Breast epithelium (tissue), 4 donors: Measurements from ENCODE around the gene TAX1BP3. TPM values are rescaled to one million over a fixed set of nuclear protein-coding genes. Genes with fewer than 3 reads are reported as not detected.
A peak's percentile ranks its signal among the peaks of the same experiment; 100 is the strongest.
"Not testable (repeated sequence)": the region's sequence is repeated elsewhere in the genome, so short reads cannot be mapped to it uniquely, and the experiment has no call there.

ENCODE experiments used
- DNase-seq, 2 donors: peaks; one replicate each; pipeline ENCODE4 v3.0.0-alpha.2; 2019; ENCODE audit warnings: low spot score in 2 of 2
- H3K27ac ChIP-seq, 2 donors: fragments of 200-600 bp; sonication (generic) in 1 of 2; one replicate each; pipeline ENCODE4 v1.5.1; 2016 to 2019; ENCODE audit warnings: mild to moderate bottlenecking in 1 of 2
- H3K27me3 ChIP-seq, 2 donors: fragments of 200-600 bp; sonication (generic) in 1 of 2; one replicate each; pipeline versions ENCODE4 v1.5.1 to v1.6.0; 2017 to 2019; ENCODE audit warnings: control low read depth in 1 of 2, mild to moderate bottlenecking in 1 of 2
- H3K36me3 ChIP-seq: fragments of 200-600 bp; one replicate; pipeline ENCODE4 v1.5.1; 2019
- H3K4me1 ChIP-seq, 2 donors: fragments of 200-600 bp; sonication (generic); one replicate each; pipeline ENCODE4 v1.5.1; 2016 to 2019; ENCODE audit warnings: control low read depth in 1 of 2
- H3K4me3 ChIP-seq, 3 donors: fragments of 200-600 bp; sonication (generic); 1 replicate in 2 of 3; 2 replicates in 1 of 3; pipeline ENCODE4 v1.5.1; 2016 to 2019; ENCODE audit warnings: mild to moderate bottlenecking in 3 of 3, moderate library complexity in 2 of 3
- H3K9me3 ChIP-seq, 2 donors: fragments of 200-600 bp; sonication (generic) in 1 of 2; one replicate each; pipeline ENCODE4 v1.5.1; 2016 to 2019; ENCODE audit warnings: control low read depth in 1 of 2
- POLR2A ChIP-seq: fragments of 450-650 bp; IDR thresholded peaks from one replicate; pipeline ENCODE4 v1.6.1; 2016; ENCODE audit warnings: antibody characterized with exemption, mild to moderate bottlenecking, moderate library complexity
- POLR2AphosphoS5 ChIP-seq, 3 donors: sonication (generic); formaldehyde crosslinking; IDR thresholded peaks; one replicate each; pipeline ENCODE4 v1.6.1; 2017; ENCODE audit warnings: antibody characterized with exemption in 3 of 3
- intact Hi-C: fragments of 100-400 bp; cut with DNase I; formaldehyde crosslinking; loops from one replicate; pipeline ENCODE4 v1.15.1; 2023; ENCODE audit warnings: low total_unique reads
- total RNA-seq, 3 donors: library from RNA; depleted of rRNA; stranded (reverse); fragments of >200 nt; gene quantifications; one replicate each; pipeline ENCODE4 v1.1.0, GENCODE V29; 2016
- TF ChIP-seq, protein P1 (sequence below), 3 donors: fragments of 450-650 bp; IDR thresholded peaks; one replicate each; pipeline ENCODE4 v1.5.1; 2016 to 2017; ENCODE audit warnings: antibody characterized with exemption in 3 of 3, mild to moderate bottlenecking in 3 of 3, moderate library complexity in 3 of 3

TAX1BP3 gene
- 100 to 1,000 TPM in 2 of 3 donors, 10 to 100 TPM in 1; 79.6 to 134 (median 107) TPM for total RNA-seq

GRCh38 chr17:3668279-3669084 lies at the start of gene TAX1BP3, which contains the start of gene EMC6:
Gene TAX1BP3 (minus strand): TSS chr17:3668578. CDS start chr17:3668526, 52 bp downstream.
Gene EMC6 (plus strand): TSS chr17:3668812. CDS start chr17:3669147, 335 bp downstream.
- H3K4me1 ChIP-seq = peaks cover 3 to 18% of the 10 kb centered on the region in 2 donors
- H3K27me3 ChIP-seq = no peaks in the 10 kb centered on the region
- H3K36me3 ChIP-seq = no peaks in the 10 kb centered on the region
- TF ChIP-seq POLR2AphosphoS5 (IDR thresholded peaks at IDR 0.05) (peak; percentile 36 to 89 (median 58)), POLR2A (peak; percentile 37)
- TF ChIP-seq, protein P1, sequence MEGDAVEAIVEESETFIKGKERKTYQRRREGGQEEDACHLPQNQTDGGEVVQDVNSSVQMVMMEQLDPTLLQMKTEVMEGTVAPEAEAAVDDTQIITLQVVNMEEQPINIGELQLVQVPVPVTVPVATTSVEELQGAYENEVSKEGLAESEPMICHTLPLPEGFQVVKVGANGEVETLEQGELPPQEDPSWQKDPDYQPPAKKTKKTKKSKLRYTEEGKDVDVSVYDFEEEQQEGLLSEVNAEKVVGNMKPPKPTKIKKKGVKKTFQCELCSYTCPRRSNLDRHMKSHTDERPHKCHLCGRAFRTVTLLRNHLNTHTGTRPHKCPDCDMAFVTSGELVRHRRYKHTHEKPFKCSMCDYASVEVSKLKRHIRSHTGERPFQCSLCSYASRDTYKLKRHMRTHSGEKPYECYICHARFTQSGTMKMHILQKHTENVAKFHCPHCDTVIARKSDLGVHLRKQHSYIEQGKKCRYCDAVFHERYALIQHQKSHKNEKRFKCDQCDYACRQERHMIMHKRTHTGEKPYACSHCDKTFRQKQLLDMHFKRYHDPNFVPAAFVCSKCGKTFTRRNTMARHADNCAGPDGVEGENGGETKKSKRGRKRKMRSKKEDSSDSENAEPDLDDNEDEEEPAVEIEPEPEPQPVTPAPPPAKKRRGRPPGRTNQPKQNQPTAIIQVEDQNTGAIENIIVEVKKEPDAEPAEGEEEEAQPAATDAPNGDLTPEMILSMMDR (IDR thresholded peaks at IDR 0.05) = no peak
- no peaks in the 10 kb centered on the region for H3K9me3 ChIP-seq
- DNase-seq = peak; percentile 97 to 98
- peak within 1 kb of the TSS; percentile 97 to 99 for H3K27ac ChIP-seq
- intact Hi-C loops = no loop called here
- H3K4me3 ChIP-seq = peak within 1 kb of the TSS; percentile 88 to 98 (median 90)

GRCh38 chr17:3715296-3715695 lies 46.9 kb upstream of the TAX1BP3 start:
- no peak for TF ChIP-seq POLR2A
- TF ChIP-seq POLR2AphosphoS5 (IDR thresholded peaks at IDR 0.05) = no peak
- TF ChIP-seq, protein P1 (IDR thresholded peaks at IDR 0.05) = no peak
- no peak for DNase-seq
- no peaks in the 10 kb centered on the region for H3K9me3 ChIP-seq
- no peak overlapping the region for H3K4me3 ChIP-seq
- H3K27me3 ChIP-seq = no peaks in the 10 kb centered on the region
- H3K4me1 ChIP-seq = no peaks in the 10 kb centered on the region
- H3K27ac ChIP-seq = no peak overlapping the region
- intact Hi-C loops = no loop called here
- H3K36me3 ChIP-seq = peaks cover 4% of the 10 kb centered on the region

DNA sequence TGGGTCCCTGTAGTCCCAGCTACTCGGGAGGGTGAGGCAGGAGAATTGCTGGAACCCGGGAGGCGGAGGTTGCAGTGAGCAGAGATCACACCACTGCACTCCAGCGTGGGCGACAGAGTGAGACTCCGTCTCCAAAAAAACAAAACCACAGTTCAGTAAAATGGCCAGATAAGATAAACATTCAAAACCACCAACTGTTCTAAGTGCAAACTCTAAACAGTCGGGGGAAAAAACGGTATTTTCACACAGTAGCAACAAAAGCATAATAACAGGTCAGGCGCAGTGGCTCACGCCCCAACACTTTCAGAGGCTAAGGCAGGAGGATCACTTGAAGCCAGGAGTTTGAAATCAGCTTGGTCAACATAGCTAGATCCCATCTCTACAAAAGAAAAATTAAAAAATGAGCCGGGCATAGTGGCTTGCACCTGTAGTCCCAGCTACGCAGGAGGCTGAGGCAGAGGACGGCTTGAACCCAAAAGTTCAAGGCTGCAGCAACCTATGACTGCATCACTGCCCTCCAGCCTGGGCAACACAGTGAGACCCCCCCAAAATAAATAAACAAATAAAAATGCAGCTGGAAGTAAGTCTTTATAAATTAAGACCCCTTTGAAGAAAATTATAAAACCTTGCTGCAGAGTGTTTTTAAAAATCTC lies 44.6 kb upstream of the TAX1BP3 start:
- no peak for DNase-seq
- Histone ChIP-seq H3K27me3 (no peaks in the 10 kb centered on the region), H3K9me3 (no peaks in the 10 kb centered on the region), H3K36me3 (peaks cover 4% of the 10 kb centered on the region), H3K4me3 (no peak overlapping the region), H3K4me1 (no peaks in the 10 kb centered on the region), H3K27ac (no peak overlapping the region)
- intact Hi-C loops = loop anchor here (5.0 kb wide), 1 partner anchor 1251 kb away; no protein-coding TSS in a partner anchor
- TF ChIP-seq POLR2A = no peak
- TF ChIP-seq, protein P1 (IDR thresholded peaks at IDR 0.05) = no peak
- no peak for TF ChIP-seq POLR2AphosphoS5 (IDR thresholded peaks at IDR 0.05)

DNA sequence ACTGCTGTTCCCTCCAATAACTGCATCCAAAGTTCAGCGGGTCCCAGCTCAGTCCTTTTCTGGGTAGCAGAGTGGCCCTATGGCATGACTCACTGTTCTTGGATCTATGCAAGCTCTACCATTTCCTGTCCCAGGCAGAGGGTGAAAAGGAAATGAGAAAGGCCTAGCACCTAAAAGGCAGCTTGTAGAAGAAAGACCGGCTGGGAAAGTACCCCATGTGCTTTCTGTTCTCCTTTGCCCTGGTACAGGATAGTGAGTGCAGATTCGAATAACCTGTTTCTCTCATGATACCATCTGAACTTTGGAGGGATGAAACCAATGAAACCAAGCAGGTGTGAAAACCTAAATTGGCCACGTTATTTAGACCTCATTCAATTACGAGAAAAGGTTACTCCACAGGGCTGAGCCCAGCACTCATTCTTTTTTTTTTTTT lies 42.6 kb upstream of the TAX1BP3 start:
- Histone ChIP-seq H3K27ac (no peak overlapping the region), H3K36me3 (no peaks in the 10 kb centered on the region), H3K4me1 (no peaks in the 10 kb centered on the region), H3K9me3 (no peaks in the 10 kb centered on the region), H3K27me3 (no peaks in the 10 kb centered on the region), H3K4me3 (no peak overlapping the region)
- intact Hi-C loops = loop anchor here (5.0 kb wide), 1 partner anchor 1249 kb away; no protein-coding TSS in a partner anchor
- no peak for DNase-seq
- no peak for TF ChIP-seq POLR2A
- TF ChIP-seq, protein P1 (IDR thresholded peaks at IDR 0.05) = no peak

DNA sequence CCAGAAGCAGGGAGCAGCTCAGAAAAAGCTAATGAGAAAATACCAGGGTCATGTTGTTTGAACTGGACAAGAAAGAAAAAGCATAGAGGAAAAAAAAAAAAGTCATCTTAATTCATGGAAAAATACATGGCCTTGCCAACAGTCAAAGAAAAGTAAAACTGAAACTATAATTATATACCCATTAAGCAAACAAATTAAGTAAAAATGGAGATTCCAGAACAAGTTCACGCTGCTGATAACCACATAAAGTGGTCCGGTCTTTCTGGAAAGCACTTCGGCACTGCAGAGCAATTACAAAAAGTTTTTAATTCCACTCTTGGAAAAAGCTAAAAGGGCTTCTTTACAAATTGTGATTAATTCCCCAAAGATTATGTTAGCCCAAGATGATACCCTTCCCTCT lies 40.0 kb upstream of the TAX1BP3 start:
- intact Hi-C loops = no loop called here
- TF ChIP-seq POLR2A (no peak), POLR2AphosphoS5 (IDR thresholded peaks at IDR 0.05) (no peak)
- TF ChIP-seq, protein P1 (IDR thresholded peaks at IDR 0.05) = no peak
- Histone ChIP-seq H3K27me3 (no peaks in the 10 kb centered on the region), H3K36me3 (no peaks in the 10 kb centered on the region), H3K27ac (no peak overlapping the region), H3K4me3 (no peak overlapping the region), H3K4me1 (no peaks in the 10 kb centered on the region), H3K9me3 (no peaks in the 10 kb centered on the region)
- no peak for DNase-seq

DNA sequence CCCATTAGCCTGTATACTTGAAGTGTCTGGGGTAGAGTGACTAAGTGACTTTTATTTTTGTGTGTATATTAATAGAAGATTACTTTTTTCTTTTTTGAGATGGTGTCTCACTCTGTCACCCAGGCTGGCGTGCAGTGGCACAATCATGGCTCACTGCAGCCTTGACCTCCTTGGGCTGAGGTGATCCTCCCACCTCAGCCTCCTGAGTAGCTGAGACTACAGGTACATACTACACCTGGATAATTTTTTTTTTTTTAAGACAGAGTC lies 37.3 kb upstream of the TAX1BP3 start:
- H3K27ac ChIP-seq, DNase-seq, intact Hi-C loops, H3K4me3 ChIP-seq, H3K4me1 ChIP-seq, H3K27me3 ChIP-seq, H3K36me3 ChIP-seq, H3K9me3 ChIP-seq: not testable (repeated sequence)
